SK-N-SH (cell line): ENCODE data around the gene DISP1. TPM values are rescaled to one million over a fixed set of nuclear protein-coding genes. Genes with fewer than 3 reads are reported as not detected.
A peak's percentile ranks its signal among the peaks of the same experiment; 100 is the strongest.

Experiments
- CTCF ChIA-PET: fragments of 300-600, 350-600 bp; formaldehyde crosslinking; extraction: SDS; loops from one replicate; lab custom pipeline; 2021; lab: Yijun Ruan, JAX
- POLR2A ChIA-PET: fragments of 350-600 bp; sonication (Branson Sonifier 250); formaldehyde crosslinking; extraction: SDS; loops from one replicate; lab custom pipeline; 2020; ENCODE audit warnings: antibody characterized with exemption, inconsistent platforms; lab: Yijun Ruan, JAX
- DNase-seq: peaks from one replicate; pipeline ENCODE4 v3.0.0; 2012
- H2AFZ ChIP-seq: fragments of 200-600 bp; sonication (generic); 2 replicates; pipeline ENCODE4 v1.8.1; 2016; ENCODE audit warnings: antibody characterized with exemption, mild to moderate bottlenecking, low read depth
- H3F3A ChIP-seq: fragments of 200-600 bp; sonication (generic); replicated peaks from 2 replicates; pipeline ENCODE3; 2016; ENCODE audit warnings: antibody characterized with exemption, mild to moderate bottlenecking; ENCODE audit not compliant: insufficient read depth
- H3K27ac ChIP-seq, 2 experiments: fragments of 200-500 bp in 1 of 2; fragments of 200-600 bp in 1 of 2; sonication (Bioruptor generic) in 1 of 2; sonication (generic), shearing (Covaris generic) in 1 of 2; 2 replicates each; pipeline versions ENCODE4 v1.5.1 to v1.6.1; 2014 to 2016; ENCODE audit warnings: low read depth in 2 of 2, inconsistent platforms in 1 of 2, low read length in 1 of 2, mild to moderate bottlenecking in 1 of 2, mixed read lengths in 1 of 2
- H3K27me3 ChIP-seq: fragments of 200-600 bp; sonication (generic), shearing (Covaris generic); 2 replicates; pipeline ENCODE4 v1.6.1; 2016; ENCODE audit warnings: mixed run types; ENCODE audit not compliant: insufficient read depth
- H3K36me3 ChIP-seq, 2 experiments: fragments of 200-500 bp in 1 of 2; fragments of 200-600 bp in 1 of 2; sonication (Bioruptor generic) in 1 of 2; sonication (generic) in 1 of 2; replicated peaks in 1 of 2; 2 replicates each; pipeline versions ENCODE3 to v1.5.1; 2014 to 2016; ENCODE audit warnings: low read length in 1 of 2, mild to moderate bottlenecking in 1 of 2; ENCODE audit not compliant: insufficient read depth in 2 of 2, control insufficient read depth in 1 of 2
- H3K4me1 ChIP-seq, 2 experiments: fragments of 200-500 bp in 1 of 2; fragments of 200-600 bp in 1 of 2; sonication (Bioruptor generic) in 1 of 2; sonication (generic), shearing (Covaris generic) in 1 of 2; 2 replicates each; pipeline versions ENCODE4 v1.5.1 to v1.6.1; 2014 to 2016; ENCODE audit warnings: low read depth in 1 of 2, low read length in 1 of 2, mixed run types in 1 of 2; ENCODE audit not compliant: insufficient read depth in 2 of 2, control insufficient read depth in 1 of 2
- H3K4me2 ChIP-seq: fragments of 200-600 bp; sonication (generic), shearing (Covaris generic); 2 replicates; pipeline ENCODE4 v1.6.1; 2017; ENCODE audit warnings: mixed run types
- H3K4me3 ChIP-seq, 2 experiments: fragments of 200-500 bp in 1 of 2; fragments of 200-600 bp in 1 of 2; sonication (Bioruptor generic) in 1 of 2; sonication (generic), shearing (Covaris generic) in 1 of 2; 2 replicates each; pipeline versions ENCODE4 v1.5.1 to v1.8.1; 2014 to 2016; ENCODE audit warnings: low read depth in 2 of 2, inconsistent platforms in 1 of 2, low read length in 1 of 2, mild to moderate bottlenecking in 1 of 2, mixed read lengths in 1 of 2, moderate library complexity in 1 of 2
- H3K79me2 ChIP-seq: fragments of 200-600 bp; sonication (generic); 2 replicates; pipeline ENCODE4 v1.8.1; 2017; ENCODE audit warnings: mild to moderate bottlenecking; ENCODE audit not compliant: insufficient read depth
- H3K9ac ChIP-seq: fragments of 200-600 bp; sonication (generic); 2 replicates; pipeline ENCODE4 v1.6.1; 2017; ENCODE audit warnings: mixed run types
- H3K9me2 ChIP-seq: fragments of 200-600 bp; sonication (generic); 2 replicates; pipeline ENCODE4 v1.6.1; 2017; ENCODE audit warnings: mixed run types
- H3K9me3 ChIP-seq: fragments of 200-600 bp; sonication (generic); 2 replicates; pipeline ENCODE4 v1.6.1; 2017; ENCODE audit warnings: mixed run types, mild to moderate bottlenecking, moderate library complexity
- H4K20me1 ChIP-seq: fragments of 200-600 bp; sonication (generic); 2 replicates; pipeline ENCODE4 v1.6.1; 2017; ENCODE audit warnings: mild to moderate bottlenecking, mixed run types; ENCODE audit not compliant: insufficient read depth
- CHD2 ChIP-seq: fragments of 150-350 bp; IDR thresholded peaks from 2 replicates; pipeline ENCODE4 v1.6.1; 2018; ENCODE audit warnings: low read length; ENCODE audit not compliant: partially characterized antibody
- CTCF ChIP-seq: fragments of 200-600 bp; sonication (generic); IDR thresholded peaks from 2 replicates; pipeline ENCODE4 v1.6.1; 2017; ENCODE audit warnings: antibody characterized with exemption, mild to moderate bottlenecking, moderate library complexity
- ELF1 ChIP-seq: IDR thresholded peaks from 2 replicates; pipeline ENCODE4 v1.4.0; 2012
- EP300 ChIP-seq, 2 experiments: IDR thresholded peaks; 2 replicates each; pipeline versions ENCODE4 v1.4.0 to v1.6.1; 2012; ENCODE audit warnings: borderline replicate concordance in 1 of 2, low read depth in 1 of 2, low read length in 1 of 2
- EZH2phosphoT487 ChIP-seq: fragments of 200-600 bp; sonication (generic); IDR thresholded peaks from 2 replicates; pipeline ENCODE4 v1.6.1; 2017; ENCODE audit warnings: low read depth, mixed run types, mild to moderate bottlenecking, antibody characterized with exemption, moderate library complexity, borderline replicate concordance
- FOXJ3 ChIP-seq: sonication (generic); formaldehyde crosslinking; IDR thresholded peaks from 2 replicates; pipeline ENCODE4 v1.5.1; 2020; ENCODE audit warnings: mild to moderate bottlenecking, missing genetic modification reagents
- FOXM1 ChIP-seq: IDR thresholded peaks from 2 replicates; pipeline ENCODE4 v1.4.0; 2012; ENCODE audit warnings: low read depth, mild to moderate bottlenecking
- GABPA ChIP-seq: IDR thresholded peaks from 2 replicates; pipeline ENCODE4 v1.4.0; 2012; ENCODE audit warnings: low read depth, mild to moderate bottlenecking
- GATA2 ChIP-seq: sonication (generic); formaldehyde crosslinking; IDR thresholded peaks from 2 replicates; pipeline ENCODE4 v1.5.0; 2020; ENCODE audit warnings: mild to moderate bottlenecking, missing genetic modification reagents
- IRF3 ChIP-seq: fragments of 150-350 bp; IDR thresholded peaks from 2 replicates; pipeline ENCODE4 v1.6.1; 2016; ENCODE audit warnings: mild to moderate bottlenecking, low read depth, low read length
- JUND ChIP-seq: IDR thresholded peaks from 2 replicates; pipeline ENCODE4 v1.4.0; 2012
- MAX ChIP-seq: IDR thresholded peaks from 2 replicates; pipeline ENCODE4 v1.4.0; 2012; ENCODE audit warnings: low read depth
- MEF2A ChIP-seq: IDR thresholded peaks from 2 replicates; pipeline ENCODE4 v1.4.0; 2012; ENCODE audit warnings: low read depth, borderline replicate concordance
- MXI1 ChIP-seq: IDR thresholded peaks from 2 replicates; pipeline ENCODE4 v1.6.1; 2012; ENCODE audit warnings: mild to moderate bottlenecking, low read depth, low read length, improper control_type of control experiment
- NFIC ChIP-seq: IDR thresholded peaks from 2 replicates; pipeline ENCODE4 v1.4.0; 2012; ENCODE audit warnings: borderline replicate concordance
- PBX3 ChIP-seq: IDR thresholded peaks from 2 replicates; pipeline ENCODE4; 2012
- POLR2AphosphoS5 ChIP-seq: IDR thresholded peaks from 2 replicates; pipeline ENCODE4 v1.6.1; 2012; ENCODE audit warnings: low read depth, low read length
- RFX5 ChIP-seq: IDR thresholded peaks from 2 replicates; pipeline ENCODE4 v1.6.1; 2012; ENCODE audit warnings: mild to moderate bottlenecking, improper control_type of control experiment, low read length
- RXRA ChIP-seq: IDR thresholded peaks from 2 replicates; pipeline ENCODE4 v1.4.0; 2012; ENCODE audit warnings: low read depth, mild to moderate bottlenecking, borderline replicate concordance
- SIN3A ChIP-seq: IDR thresholded peaks from 2 replicates; pipeline ENCODE4 v1.6.1; 2012; ENCODE audit warnings: low read depth, mild to moderate bottlenecking, low read length, moderate library complexity, borderline replicate concordance
- SMC3 ChIP-seq: IDR thresholded peaks from 2 replicates; pipeline ENCODE4 v1.6.1; 2012; ENCODE audit warnings: low read depth, low read length, improper control_type of control experiment
- TAF1 ChIP-seq: IDR thresholded peaks from 2 replicates; pipeline ENCODE4 v1.6.1; 2012; ENCODE audit warnings: low read depth, mild to moderate bottlenecking, low read length, moderate library complexity, borderline replicate concordance
- TCF12 ChIP-seq: IDR thresholded peaks from 2 replicates; pipeline ENCODE4 v1.4.0; 2012
- TEAD4 ChIP-seq: IDR thresholded peaks from 2 replicates; pipeline ENCODE4 v1.4.0; 2012; ENCODE audit warnings: mild to moderate bottlenecking, borderline replicate concordance; ENCODE audit not compliant: insufficient read depth
- USF1 ChIP-seq: IDR thresholded peaks from 2 replicates; pipeline ENCODE4 v1.4.0; 2012; ENCODE audit warnings: low read depth, borderline replicate concordance
- USF2 ChIP-seq: fragments of 150-350 bp; IDR thresholded peaks from 2 replicates; pipeline ENCODE4 v1.6.1; 2017; ENCODE audit warnings: antibody characterized with exemption, low read length, low read depth, borderline replicate concordance
- ZBTB33 ChIP-seq: IDR thresholded peaks from 2 replicates; pipeline ENCODE4 v1.4.0; 2012; ENCODE audit warnings: low read depth, borderline replicate concordance
- polyA plus RNA-seq, 3 experiments: library from polyadenylated mRNA; depleted of rRNA; stranded (reverse); fragments of >200 nt; gene quantifications; 2 replicates each; pipeline ENCODE4 v1.2.3, GENCODE V29; 2012

Gene DISP1
- polyA plus RNA-seq, 1 of the 3 experiments (the other 2 are of a cell fraction) = 4.4 TPM

- DNase-seq = no peak
- TF ChIP-seq FOXM1 (no peak), CTCF (no peak), RXRA (no peak), SMC3 (no peak), TEAD4 (0 out of 2 replicates have a peak, but pooled peaks have one; percentile 35), GABPA (no peak), FOXJ3 (CRISPR knock-in tag) (no peak), USF2 (0 out of 2 replicates have a peak, but pooled peaks have one; percentile 32), ZBTB33 (no peak), ELF1 (no peak), RFX5 (no peak), EP300 (IDR thresholded peaks at IDR 0.05; ENCODE audit: borderline replicate concordance in 1 of 2, low read depth in 1 of 2, low read length in 1 of 2) (peak; percentile 49 to 51; a peak in 3 of 4 replicates), USF1 (peak; percentile 76), NFIC (peak; percentile 60; the same call in 1 of the 2 replicates), TAF1 (no peak), TCF12 (peak; percentile 88), PBX3 (peak; percentile 70), POLR2AphosphoS5 (no peak), SIN3A (no peak), IRF3 (no peak), JUND (peak; percentile 32; the same call in 1 of the 2 replicates), CHD2 (no peak), GATA2 (CRISPR knock-in tag) (no peak), MXI1 (no peak), MEF2A (no peak), MAX (no peak), EZH2phosphoT487 (no peak)
- no peak overlapping the region for H3K9ac ChIP-seq
- no peak overlapping the region for H2AFZ ChIP-seq
- H3K9me3 ChIP-seq = no peaks in the 10 kb centered on the region
- H3K4me1 ChIP-seq = peaks cover 4 to 12% of the 10 kb centered on the region in 2 experiments; a peak in 1 of 4 replicates
- peak overlapping the region; percentile 17 to 40; a peak in 2 of 4 replicates for H3K27ac ChIP-seq
- no peak overlapping the region for H3K4me3 ChIP-seq
- H3K27me3 ChIP-seq = no peaks in the 10 kb centered on the region
- no peaks in the 10 kb centered on the region for H3K9me2 ChIP-seq
- no peak overlapping the region for H3K4me2 ChIP-seq
- no peaks in the 10 kb centered on the region for H4K20me1 ChIP-seq
- no peaks in the 10 kb centered on the region for H3K36me3 ChIP-seq
- ChIA-PET POLR2A (no interaction called here), CTCF (no interaction called here)
- peaks cover 7% of the 10 kb centered on the region for H3F3A ChIP-seq
- peaks cover 17% of the 10 kb centered on the region; the same call in 1 of the 2 replicates for H3K79me2 ChIP-seq
These were observed 15.0 kb downstream of the DISP1 start for GRCh38 chr1:222829868-222830267.
